HEK293 (cell line): ENCODE measurements around the gene CASZ1.

Experiments
- CTCF ChIA-PET: fragments of 350-600 bp; formaldehyde crosslinking; extraction: SDS; loops from one replicate; lab custom pipeline; 2021; ENCODE audit warnings: antibody characterized with exemption; lab: Yijun Ruan, JAX
- POLR2A ChIA-PET: fragments of 300-600 bp; formaldehyde crosslinking; extraction: SDS; loops from one replicate; lab custom pipeline; 2020; ENCODE audit warnings: antibody characterized with exemption, inconsistent platforms; lab: Yijun Ruan, JAX
- H3K27ac ChIP-seq: fragments of 200-500 bp; sonication (Bioruptor generic); 2 replicates; pipeline ENCODE4 v1.5.1; 2014; ENCODE audit warnings: low read depth, low read length, control low read depth, inconsistent platforms; ENCODE audit errors: extremely low read depth
- H3K36me3 ChIP-seq, 2 experiments: fragments of 200-500 bp in 1 of 2; sonication (Bioruptor generic) in 1 of 2; 1 replicate in 1 of 2; 2 replicates in 1 of 2; pipeline ENCODE4 v1.5.1; 2014 to 2017; ENCODE audit warnings: inconsistent platforms in 2 of 2, low read length in 2 of 2; ENCODE audit not compliant: control insufficient read depth in 2 of 2, insufficient read depth in 1 of 2
- H3K4me1 ChIP-seq: fragments of 200-500 bp; sonication (Bioruptor generic); 2 replicates; pipeline ENCODE4 v1.5.1; 2014; ENCODE audit warnings: mild to moderate bottlenecking, low read length, inconsistent platforms; ENCODE audit not compliant: control insufficient read depth, insufficient read depth
- H3K4me3 ChIP-seq: 2 replicates; pipeline ENCODE4 v1.5.1; 2011; ENCODE audit warnings: low read depth, mild to moderate bottlenecking, control low read depth, low read length, moderate library complexity
- H3K9me3 ChIP-seq: fragments of 200-500 bp; sonication (Bioruptor generic); 2 replicates; pipeline ENCODE4 v1.5.1; 2014; ENCODE audit warnings: low read depth, low read length, inconsistent platforms; ENCODE audit not compliant: control insufficient read depth, insufficient read depth
- CTCF ChIP-seq: fragments of 450-650 bp; formaldehyde crosslinking; IDR thresholded peaks from 2 replicates; pipeline ENCODE4 v1.5.1; 2016; ENCODE audit warnings: missing biosample characterization, missing genetic modification characterization
- KLF10 ChIP-seq: fragments of 450-650 bp; IDR thresholded peaks from 2 replicates; pipeline ENCODE4 v1.5.1; 2018; ENCODE audit warnings: missing biosample characterization, mild to moderate bottlenecking, missing genetic modification characterization
- KLF9 ChIP-seq: fragments of 450-650 bp; formaldehyde crosslinking; IDR thresholded peaks from 2 replicates; pipeline ENCODE4 v1.5.1; 2016; ENCODE audit warnings: missing biosample characterization, missing genetic modification characterization, low read depth
- PRDM10 ChIP-seq: fragments of 450-650 bp; formaldehyde crosslinking; IDR thresholded peaks from 2 replicates; pipeline ENCODE4 v1.5.1; 2016; ENCODE audit warnings: missing biosample characterization, missing genetic modification characterization
- SP2 ChIP-seq: fragments of 450-650 bp; formaldehyde crosslinking; IDR thresholded peaks from 2 replicates; pipeline ENCODE4 v1.5.1; 2016; ENCODE audit warnings: missing biosample characterization, missing genetic modification characterization
- ZFP69B ChIP-seq: fragments of 450-650 bp; formaldehyde crosslinking; IDR thresholded peaks from 2 replicates; pipeline ENCODE4 v1.5.1; 2016; ENCODE audit warnings: missing biosample characterization, missing genetic modification characterization
- ZIC2 ChIP-seq: fragments of 450-650 bp; formaldehyde crosslinking; IDR thresholded peaks from 2 replicates; pipeline ENCODE4 v1.5.1; 2016; ENCODE audit warnings: missing biosample characterization, missing genetic modification characterization
- ZNF114 ChIP-seq: fragments of 450-650 bp; formaldehyde crosslinking; IDR thresholded peaks from 2 replicates; pipeline ENCODE4 v1.5.0; 2017; ENCODE audit warnings: missing biosample characterization, missing genetic modification characterization
- ZNF138 ChIP-seq: fragments of 450-650 bp; formaldehyde crosslinking; IDR thresholded peaks from 2 replicates; pipeline ENCODE4 v1.5.1; 2016; ENCODE audit warnings: missing biosample characterization, missing genetic modification characterization, borderline replicate concordance
- ZNF155 ChIP-seq: fragments of 450-650 bp; formaldehyde crosslinking; IDR thresholded peaks from 2 replicates; pipeline ENCODE4 v1.5.1; 2016; ENCODE audit warnings: missing biosample characterization, missing genetic modification characterization
- ZNF292 ChIP-seq: fragments of 450-650 bp; formaldehyde crosslinking; IDR thresholded peaks from 2 replicates; pipeline ENCODE4 v1.5.1; 2016; ENCODE audit warnings: low read depth, missing biosample characterization, missing genetic modification characterization, borderline replicate concordance
- ZNF391 ChIP-seq: fragments of 450-650 bp; formaldehyde crosslinking; IDR thresholded peaks from 2 replicates; pipeline ENCODE4 v1.5.1; 2016; ENCODE audit warnings: low read depth, missing biosample characterization, missing genetic modification characterization, borderline replicate concordance
- ZNF416 ChIP-seq: fragments of 450-650 bp; formaldehyde crosslinking; IDR thresholded peaks from 2 replicates; pipeline ENCODE4 v1.5.1; 2016; ENCODE audit warnings: missing biosample characterization, missing genetic modification characterization
- ZNF600 ChIP-seq: fragments of 450-650 bp; formaldehyde crosslinking; IDR thresholded peaks from 2 replicates; pipeline ENCODE4 v1.5.1; 2016; ENCODE audit warnings: missing biosample characterization, missing genetic modification characterization
- ZNF610 ChIP-seq: fragments of 450-650 bp; formaldehyde crosslinking; IDR thresholded peaks from 2 replicates; pipeline ENCODE4 v1.5.1; 2016; ENCODE audit warnings: missing biosample characterization, missing genetic modification characterization, borderline replicate concordance
- ZSCAN16 ChIP-seq: fragments of 450-650 bp; formaldehyde crosslinking; IDR thresholded peaks from 2 replicates; pipeline ENCODE4 v1.5.1; 2016; ENCODE audit warnings: missing biosample characterization, missing genetic modification characterization
- ZSCAN5A ChIP-seq: fragments of 450-650 bp; formaldehyde crosslinking; IDR thresholded peaks from 2 replicates; pipeline ENCODE4 v1.5.1; 2016; ENCODE audit warnings: missing biosample characterization, missing genetic modification characterization
- TF ChIP-seq, protein P1 (sequence below): fragments of 450-650 bp; formaldehyde crosslinking; IDR thresholded peaks from 2 replicates; pipeline ENCODE4 v1.5.1; 2017; ENCODE audit warnings: missing biosample characterization, missing genetic modification characterization

The CASZ1 gene

DNA sequence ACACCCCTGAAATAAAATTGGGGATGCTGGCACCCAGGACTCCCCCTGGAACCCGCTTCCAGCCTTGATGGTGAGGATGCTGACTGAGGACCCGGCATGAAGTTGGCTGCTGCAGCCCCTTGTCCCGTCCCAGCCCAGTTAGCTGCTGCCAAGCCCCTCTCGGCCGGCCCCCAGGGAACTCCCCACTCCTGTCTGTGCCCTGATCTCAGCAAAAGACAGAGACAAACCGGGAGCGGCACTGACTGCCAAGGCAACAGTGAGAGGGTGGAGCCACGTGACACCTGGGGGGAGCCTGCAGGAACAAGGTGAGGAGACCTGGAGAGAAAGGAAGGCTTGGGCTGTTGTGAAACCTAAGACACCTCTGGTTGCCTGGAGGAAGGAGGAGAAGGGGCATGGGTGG, 24.7 kb downstream of the CASZ1 start (continued):
- TF ChIP-seq ZNF155 (tag by site-specific recombination) (no peak), ZSCAN5A (no peak), PRDM10 (tag by site-specific recombination) (no peak), ZNF292 (tag by site-specific recombination) (no peak), ZNF114 (tag by site-specific recombination) (no peak), ZNF610 (tag by site-specific recombination) (no peak), ZIC2 (no peak)

- Histone ChIP-seq H3K27ac (no peak overlapping the region), H3K4me3 (no peak overlapping the region), H3K36me3 (no peaks in the 10 kb centered on the region), H3K4me1 (peaks cover 5% of the 10 kb centered on the region; the same call in 1 of the 2 replicates), H3K9me3 (no peaks in the 10 kb centered on the region)
- CTCF ChIA-PET, result no interaction called here
- POLR2A ChIA-PET, result no interaction called here
- TF ChIP-seq ZFP69B (tag by site-specific recombination), result no peak
- peak; percentile 68 for TF ChIP-seq SP2 (tag by site-specific recombination)
Observed at GRCh38 chr1:10768552-10768951, 27.9 kb downstream of the CASZ1 start.

GRCh38 chr1:10767282-10767681, 29.2 kb downstream of the CASZ1 start:
- Histone ChIP-seq H3K36me3 (no peaks in the 10 kb centered on the region), H3K4me1 (peaks cover 5% of the 10 kb centered on the region; the same call in 1 of the 2 replicates), H3K9me3 (no peaks in the 10 kb centered on the region)
- no peak for TF ChIP-seq ZNF138 (tag by site-specific recombination)
- TF ChIP-seq ZNF155 (tag by site-specific recombination), result no peak
- no peak for TF ChIP-seq ZSCAN16 (tag by site-specific recombination)
- no peak for TF ChIP-seq ZNF600
- TF ChIP-seq, all 188 proteins: peak for 0
- Histone ChIP-seq H3K27ac (no peak overlapping the region), H3K4me3 (no peak overlapping the region)
- POLR2A ChIA-PET, result no interaction called here
- CTCF ChIA-PET, result no interaction called here

GRCh38 chr1:10765734-10766478, 30.5 kb downstream of the CASZ1 start:
- H3K9me3 ChIP-seq, result no peaks in the 10 kb centered on the region
- ChIA-PET CTCF (interaction anchor here (0.7 kb wide), 1 partner anchor 259 kb away, joined by 3 read pairs; no protein-coding TSS in a partner anchor), POLR2A (no interaction called here)
- no peaks in the 10 kb centered on the region for H3K36me3 ChIP-seq
- no peak overlapping the region for H3K27ac ChIP-seq
- TF ChIP-seq CTCF (no peak), KLF10 (tag by site-specific recombination) (peak; percentile 64), ZNF391 (tag by site-specific recombination) (0 out of 2 replicates have a peak, but pooled peaks have one; percentile 36), ZNF416 (tag by site-specific recombination) (no peak), KLF9 (tag by site-specific recombination) (0 out of 2 replicates have a peak, but pooled peaks have one; percentile 34)
- TF ChIP-seq, protein P1, sequence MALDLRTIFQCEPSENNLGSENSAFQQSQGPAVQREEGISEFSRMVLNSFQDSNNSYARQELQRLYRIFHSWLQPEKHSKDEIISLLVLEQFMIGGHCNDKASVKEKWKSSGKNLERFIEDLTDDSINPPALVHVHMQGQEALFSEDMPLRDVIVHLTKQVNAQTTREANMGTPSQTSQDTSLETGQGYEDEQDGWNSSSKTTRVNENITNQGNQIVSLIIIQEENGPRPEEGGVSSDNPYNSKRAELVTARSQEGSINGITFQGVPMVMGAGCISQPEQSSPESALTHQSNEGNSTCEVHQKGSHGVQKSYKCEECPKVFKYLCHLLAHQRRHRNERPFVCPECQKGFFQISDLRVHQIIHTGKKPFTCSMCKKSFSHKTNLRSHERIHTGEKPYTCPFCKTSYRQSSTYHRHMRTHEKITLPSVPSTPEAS (tag by site-specific recombination), result peak; percentile 70
- H3K4me1 ChIP-seq, result peaks cover 5% of the 10 kb centered on the region; the same call in 1 of the 2 replicates
- H3K4me3 ChIP-seq, result no peak overlapping the region
